Skin of body (tissue), 2 donors: ENCODE results near the gene LY9. TPM values are rescaled to one million over a fixed set of nuclear protein-coding genes. Genes with fewer than 3 reads are reported as not detected.

ENCODE experiments used
- DNase-seq: peaks from one replicate; lab custom pipeline; 2025; lab: John Stamatoyannopoulos, UW
- total RNA-seq: library from RNA; depleted of rRNA; stranded (reverse); fragments of >200 nt; gene quantifications from one replicate; pipeline ENCODE4 v1.2.3, GENCODE V29; 2014

The LY9 gene
- total RNA-seq, 1 donor from 2014 or later: 0.89 TPM

DNA sequence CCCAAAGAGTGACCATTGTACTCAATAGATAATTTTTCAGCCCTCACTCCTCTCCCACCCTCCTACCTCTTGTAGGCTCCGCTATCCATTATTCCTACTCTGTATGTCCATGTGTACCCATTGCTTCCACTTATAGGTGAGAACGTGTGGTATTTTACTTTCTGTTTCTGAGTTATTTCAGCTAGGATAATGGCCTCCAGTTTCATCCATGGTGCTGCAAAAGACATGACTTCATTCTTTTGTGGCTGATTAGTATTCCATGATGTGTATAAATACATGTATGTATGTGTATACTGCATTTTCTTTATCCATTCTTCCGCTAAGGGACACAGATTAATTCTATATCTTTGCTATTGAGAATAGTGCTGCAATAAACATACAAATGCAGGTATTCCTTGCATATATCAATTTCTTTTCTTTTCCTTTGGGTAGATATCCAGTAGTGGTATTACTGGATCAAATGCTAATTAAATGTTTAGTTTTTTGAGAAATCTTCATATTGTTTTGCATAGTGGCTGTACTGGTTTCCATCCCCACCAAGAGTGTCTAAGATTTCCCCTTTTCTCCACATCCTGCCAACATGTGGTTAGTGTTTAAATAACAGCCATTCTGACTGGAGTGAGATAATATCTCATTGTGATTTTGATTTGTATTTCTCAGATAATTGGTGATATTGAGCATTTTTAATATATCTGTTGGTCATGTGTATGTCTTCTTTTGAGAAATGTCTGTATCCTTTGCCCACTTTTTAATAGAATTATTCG, 4.9 kb downstream of the LY9 start:
- DNase-seq: no peak

DNA sequence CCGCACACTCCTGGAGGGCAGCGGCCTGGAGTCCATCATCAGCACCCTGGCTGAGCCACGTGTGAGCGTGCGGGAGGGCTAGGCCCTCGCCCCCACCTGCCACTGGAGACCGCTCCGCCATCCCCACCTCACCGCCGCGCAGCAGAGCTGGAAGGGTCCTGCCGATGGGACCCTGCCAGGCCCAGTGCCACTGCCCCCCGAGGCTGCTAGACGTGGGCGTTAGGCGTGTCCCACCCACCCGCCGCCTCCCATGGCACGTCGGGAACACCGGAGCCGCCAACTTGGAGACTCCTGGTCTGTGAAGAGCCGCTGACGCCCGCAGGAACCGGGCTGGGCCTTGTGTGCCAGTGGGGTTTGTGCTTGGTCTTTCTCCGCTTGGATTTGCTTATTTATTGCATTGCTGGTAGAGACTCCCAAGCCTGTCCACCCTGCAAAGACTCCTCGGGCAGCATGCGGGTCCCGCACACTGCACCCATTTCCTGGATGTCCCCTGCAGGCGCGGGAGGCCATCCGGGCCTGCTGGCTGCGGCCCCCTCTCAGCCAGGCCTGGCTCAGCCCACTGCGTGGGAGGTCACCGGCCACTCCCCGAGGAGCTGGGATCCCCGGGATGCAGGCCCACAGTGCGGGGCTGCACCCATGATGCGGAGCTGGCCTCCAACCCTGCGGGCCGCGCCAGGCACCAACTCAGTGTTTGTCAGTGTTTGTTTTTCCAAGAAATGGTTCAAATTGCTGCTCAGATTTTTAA, 6.0 kb downstream of the LY9 start:
- no peak for DNase-seq

DNA sequence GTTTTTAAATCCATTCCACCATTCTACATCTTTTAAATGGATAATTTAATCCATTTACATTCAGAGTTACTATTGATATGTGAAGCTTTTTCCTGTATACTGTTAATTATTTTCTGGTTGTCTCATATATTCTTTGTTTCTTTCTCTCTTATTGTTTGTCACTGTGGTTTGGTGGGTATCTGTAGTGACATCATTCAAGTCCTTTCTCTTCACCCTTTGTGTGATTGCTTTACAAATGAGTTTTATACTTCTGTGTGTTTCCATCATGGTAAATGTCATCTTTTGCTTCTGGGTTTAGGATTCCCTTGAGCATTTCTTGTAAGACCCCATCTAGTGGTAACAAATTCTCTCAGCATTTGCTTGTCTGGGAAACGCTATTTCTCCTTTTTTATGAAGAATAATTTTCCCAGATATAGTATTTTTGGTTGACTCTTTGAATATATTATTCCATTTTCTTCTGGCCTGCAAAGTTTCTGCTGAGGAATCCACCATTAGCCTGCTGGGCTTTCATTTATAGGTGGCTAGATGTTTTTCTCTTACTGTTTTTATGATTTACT, 10.2 kb downstream of the LY9 start:
- no peak for DNase-seq

DNA sequence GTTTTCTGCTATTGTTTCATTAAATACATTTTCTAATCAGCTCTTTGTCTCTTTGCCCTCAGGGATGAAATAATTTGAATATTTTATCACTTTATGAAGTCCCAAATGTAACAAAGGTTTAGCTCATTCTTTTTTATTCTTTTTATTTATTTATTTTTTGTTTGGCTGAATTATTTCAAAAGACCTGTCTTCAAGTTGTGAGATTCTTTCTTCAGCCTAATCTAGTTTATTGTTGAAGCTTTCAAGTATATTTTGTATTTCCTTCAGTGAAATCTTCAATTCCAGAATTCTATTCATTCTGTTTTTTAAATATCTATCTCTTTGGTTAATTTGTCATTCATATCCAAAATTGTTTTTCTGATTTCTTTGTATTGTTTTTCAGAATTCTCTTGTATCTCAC, 10.8 kb downstream of the LY9 start:
- no peak for DNase-seq

DNA sequence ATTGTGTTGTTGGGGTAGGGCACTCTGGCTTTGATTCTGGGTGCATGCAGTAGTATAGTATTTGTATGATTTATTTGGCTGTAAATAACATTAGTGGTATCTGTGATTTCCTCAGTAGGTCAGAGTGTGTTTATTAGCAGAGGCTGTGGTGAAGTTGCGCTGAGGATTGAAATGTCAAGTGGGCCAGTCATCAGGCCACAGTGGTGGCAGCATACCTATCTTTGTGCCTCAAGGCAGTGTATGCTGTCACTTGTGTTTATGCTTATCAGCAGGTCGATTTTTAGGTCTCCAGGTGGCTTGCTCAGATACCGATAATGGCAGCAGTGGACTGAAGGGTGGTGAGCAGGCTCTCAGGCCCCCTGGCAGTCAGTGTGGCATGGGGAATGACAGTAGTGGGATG, 11.3 kb downstream of the LY9 start:
- no peak for DNase-seq

DNA sequence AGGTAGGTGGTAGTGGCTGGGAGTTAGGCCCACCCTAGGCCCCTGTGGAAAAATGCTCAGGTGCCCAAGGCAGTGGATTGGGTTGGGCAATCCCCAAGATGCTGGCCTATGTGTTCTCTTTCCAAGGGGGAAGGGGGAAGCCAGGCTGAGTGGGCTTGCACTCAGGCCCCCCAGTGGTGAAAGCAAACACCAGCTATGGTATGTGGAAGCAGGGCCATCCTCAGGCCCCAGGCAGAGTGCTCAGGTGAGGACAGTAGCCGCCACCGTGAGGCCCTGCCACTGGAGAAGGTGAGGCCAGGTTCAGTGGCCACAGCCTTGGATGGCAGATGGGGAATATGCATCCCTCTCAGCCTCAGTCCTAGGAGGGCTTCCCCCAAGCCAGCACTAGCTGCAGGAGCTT, 11.8 kb downstream of the LY9 start:
- no peak for DNase-seq

DNA sequence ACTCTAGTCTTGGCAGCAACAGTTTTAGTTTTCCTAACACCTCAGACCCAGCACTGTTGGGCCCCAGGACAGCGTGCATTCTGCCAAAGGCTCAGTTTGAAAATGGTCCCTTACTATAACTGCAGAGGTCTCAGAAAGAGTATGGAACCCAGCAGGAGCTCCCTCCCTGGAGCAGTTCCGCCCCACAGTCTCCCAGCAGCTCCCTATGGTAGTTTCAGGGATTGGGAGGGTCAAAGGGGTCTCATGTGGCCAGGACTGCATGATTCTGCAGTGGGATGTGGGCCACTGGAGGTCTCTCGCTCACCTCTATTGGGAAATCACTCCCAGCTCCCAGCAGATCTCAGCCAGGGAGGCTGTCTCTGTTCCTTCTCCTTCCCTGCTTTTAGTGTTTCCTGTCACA, 12.3 kb downstream of the LY9 start:
- no peak for DNase-seq

DNA sequence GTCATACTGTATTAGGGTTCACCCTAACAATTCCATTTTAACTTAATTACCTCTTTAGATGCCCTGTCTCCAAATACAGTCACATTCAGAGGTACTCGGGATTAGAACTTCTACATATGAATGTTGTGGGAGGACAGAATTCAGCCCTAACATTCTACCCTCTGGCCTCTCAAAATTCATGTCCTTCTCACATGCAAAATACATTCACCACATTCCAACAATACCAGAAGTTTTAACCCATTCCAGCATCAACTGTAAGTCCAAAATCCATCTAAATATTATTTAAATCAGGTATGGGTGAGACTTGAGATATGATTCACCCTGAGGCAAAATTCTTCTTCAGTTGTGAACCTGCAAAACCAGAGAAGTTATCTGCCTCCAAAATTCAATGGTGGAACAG, 14.5 kb downstream of the LY9 start:
- no peak for DNase-seq

DNA sequence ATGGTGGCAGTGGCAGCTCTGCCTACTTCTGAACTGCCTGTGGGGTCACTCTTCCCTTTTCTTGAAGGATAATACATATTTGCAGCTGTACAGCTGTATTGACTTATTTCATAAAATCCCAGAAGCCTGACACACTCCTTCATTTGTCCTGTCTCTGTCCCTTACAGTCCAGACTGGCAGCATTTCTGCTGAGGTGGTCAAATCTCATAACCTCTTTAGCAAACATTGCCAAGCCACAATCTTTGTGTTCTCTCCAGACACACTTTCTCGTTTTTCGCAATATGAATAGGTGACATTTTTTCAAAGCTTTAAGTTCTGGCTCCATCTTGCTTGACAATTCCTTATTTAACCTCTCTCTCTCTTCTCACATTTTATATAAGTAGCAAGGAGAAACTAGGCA, 15.2 kb downstream of the LY9 start:
- no peak for DNase-seq

DNA sequence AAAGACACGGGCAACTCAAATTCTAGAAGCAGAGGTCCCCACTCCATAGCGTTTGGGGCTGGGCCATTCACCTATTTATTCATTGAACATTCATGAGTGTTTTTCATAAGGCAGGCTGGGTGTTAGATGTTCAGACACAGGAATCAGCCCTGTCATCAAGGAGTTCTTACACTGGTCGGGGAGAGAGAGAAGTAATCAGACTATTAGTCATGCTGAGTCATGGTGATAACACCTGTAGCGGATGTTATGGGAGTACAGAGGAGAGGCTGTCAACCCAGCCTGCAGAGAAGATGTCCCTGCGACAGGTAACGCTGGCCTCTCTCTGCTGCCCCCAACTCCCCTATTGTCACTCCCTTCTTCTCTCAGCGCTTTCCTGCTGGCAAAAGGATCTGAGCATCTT, 17.2 kb downstream of the LY9 start:
- DNase-seq: no peak

DNA sequence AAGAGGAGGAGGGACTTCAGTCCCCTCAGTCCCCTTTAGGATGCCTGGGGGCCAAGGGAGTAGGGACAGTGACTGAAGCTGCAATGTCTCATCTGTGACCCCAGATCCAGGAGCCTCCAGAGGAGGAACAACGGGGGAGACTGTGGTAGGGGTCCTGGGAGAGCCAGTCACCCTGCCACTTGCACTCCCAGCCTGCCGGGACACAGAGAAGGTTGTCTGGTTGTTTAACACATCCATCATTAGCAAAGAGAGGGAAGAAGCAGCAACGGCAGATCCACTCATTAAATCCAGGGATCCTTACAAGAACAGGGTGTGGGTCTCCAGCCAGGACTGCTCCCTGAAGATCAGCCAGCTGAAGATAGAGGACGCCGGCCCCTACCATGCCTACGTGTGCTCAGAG, 18.3 kb downstream of the LY9 start:
- DNase-seq: no peak

DNA sequence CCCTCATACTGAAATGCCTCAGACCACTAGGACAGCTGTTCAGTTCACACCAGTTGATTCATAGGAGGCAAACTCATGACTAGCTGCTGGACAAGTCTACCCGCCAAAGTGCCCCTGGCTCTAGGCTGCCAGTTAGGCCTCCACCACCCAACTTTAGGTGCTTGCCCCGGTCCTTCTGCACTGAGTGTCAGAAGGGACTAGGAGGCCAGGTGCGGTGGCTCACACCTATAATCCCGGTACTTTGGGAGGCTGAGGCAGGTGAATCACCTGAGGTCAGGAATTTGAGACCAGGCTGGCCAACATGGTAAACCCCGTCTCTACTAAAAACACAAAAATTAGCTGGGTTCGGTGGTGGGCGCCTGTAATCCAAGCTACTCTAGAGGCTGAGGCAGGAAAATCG, 18.9 kb downstream of the LY9 start:
- no peak for DNase-seq

DNA sequence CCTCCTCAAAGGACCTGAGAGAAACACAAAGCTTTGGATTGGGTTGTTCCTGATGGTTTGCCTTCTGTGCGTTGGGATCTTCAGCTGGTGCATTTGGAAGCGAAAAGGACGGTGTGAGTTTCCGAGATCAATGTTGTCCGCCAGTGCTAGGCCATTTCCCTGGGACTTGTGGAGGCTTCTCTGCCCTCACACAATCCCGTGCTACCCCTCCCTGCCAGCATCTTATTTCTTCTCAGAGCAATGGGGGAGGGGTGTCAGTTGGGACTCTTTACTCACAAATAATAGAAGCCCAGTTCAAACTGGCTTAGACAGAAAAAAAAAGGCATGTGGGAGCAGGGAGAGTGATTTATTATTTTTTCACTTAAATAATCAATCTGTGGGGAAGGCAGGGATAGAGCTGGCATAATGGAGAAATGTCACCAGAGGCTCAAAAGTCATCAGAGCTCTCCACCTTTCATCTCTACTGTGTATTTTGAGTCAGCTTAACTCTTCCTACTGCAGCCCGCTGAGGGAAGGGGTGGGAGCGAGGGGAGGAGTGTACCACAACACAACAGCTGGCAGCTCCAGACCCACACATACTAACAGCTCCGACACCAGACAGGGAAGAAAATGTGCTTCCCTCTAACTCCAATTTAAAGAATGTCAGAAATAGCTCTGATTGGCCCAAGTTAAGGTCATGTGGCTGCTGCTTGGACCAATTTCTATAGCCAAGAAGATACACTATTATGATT, 22.4 kb downstream of the LY9 start:
- no peak for DNase-seq

DNA sequence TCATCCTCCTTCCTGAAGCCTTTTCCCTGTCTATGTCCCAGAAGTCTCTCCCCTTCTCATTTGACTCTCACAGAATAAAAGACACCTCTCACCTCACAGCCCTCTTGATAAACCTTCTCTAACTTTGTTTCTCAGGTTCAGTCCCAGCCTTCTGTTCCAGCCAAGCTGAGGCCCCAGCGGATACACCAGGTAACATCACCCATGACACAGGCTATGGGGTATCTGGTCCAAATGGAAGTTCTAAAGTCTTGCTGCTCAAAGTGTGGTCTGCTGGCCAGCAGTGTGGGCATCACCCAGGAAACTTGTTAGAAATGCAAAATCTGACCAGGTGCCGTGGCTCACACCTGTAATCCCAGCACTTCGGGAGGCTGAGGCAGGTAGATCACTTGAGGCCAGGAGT, 23.2 kb downstream of the LY9 start:
- no peak for DNase-seq

DNA sequence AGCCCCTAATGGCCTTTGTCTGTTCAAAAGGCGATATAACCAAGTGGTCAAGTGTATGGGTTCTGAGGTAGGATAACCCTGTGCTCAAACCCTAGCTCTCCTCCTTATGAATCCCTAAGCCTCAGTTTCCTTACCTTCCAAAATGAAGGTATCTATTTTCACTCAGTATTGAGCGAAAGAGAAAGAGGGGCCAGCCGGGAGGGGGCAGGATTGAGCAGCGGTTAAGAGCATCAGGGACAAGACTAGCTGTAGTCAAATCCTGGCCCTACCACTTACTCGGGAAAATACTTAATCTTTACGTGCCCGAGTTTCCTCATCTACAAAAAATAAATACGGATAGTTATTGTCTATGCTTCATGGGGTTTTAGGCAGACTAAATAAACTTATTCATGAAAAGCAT, 25.7 kb downstream of the LY9 start:
- DNase-seq: no peak

DNA sequence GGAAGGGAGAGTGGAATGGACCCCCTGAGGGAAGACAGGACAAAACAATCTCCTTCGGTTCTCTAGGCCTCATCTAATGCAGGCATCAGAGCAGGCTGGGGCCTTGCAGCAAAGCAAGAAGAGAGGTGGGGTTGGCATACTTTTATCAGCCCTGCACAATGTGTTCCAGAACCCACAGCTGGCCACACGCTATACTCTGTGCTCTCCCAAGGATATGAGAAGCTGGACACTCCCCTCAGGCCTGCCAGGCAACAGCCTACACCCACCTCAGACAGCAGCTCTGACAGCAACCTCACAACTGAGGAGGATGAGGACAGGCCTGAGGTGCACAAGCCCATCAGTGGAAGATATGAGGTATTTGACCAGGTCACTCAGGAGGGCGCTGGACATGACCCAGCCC, 27.3 kb downstream of the LY9 start:
- no peak for DNase-seq

DNA sequence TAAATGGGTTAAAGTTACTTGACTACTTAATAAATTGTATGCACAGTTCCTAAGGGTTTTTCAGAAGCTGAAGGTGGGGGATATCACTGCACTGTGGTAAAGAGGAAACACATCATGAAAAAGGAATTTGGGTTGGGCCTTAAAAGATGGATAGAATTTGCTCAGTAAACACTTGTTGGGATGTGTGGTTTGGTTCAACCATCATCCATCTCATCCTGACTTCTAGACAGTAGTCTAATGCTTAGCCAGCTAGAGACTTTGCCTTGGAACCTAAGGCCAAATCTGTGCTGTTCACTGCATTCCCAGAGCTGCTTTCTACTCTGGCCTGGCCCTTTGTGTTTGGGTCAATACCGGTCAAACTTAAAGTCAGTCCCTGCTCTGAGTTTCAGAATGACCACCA, 30.6 kb downstream of the LY9 start:
- DNase-seq: no peak

DNA sequence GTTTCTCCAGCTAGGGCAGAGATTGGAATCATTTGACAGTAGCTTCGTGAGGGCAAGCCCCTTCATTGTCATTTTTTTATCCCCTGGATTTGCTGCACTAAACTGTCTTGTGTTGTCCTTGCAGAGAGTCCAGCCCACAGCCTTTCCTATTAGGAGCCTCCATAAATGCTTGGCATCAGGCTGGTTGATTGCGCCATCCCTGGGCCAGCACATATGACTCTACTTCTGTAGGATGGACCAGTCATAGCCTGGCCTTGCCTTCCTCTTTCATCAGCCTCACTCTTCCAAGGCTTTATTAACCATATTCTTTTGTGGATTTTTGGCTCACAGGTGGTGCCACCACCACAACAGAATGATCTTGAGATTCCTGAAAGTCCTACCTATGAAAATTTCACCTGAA, 31.4 kb downstream of the LY9 start:
- no peak for DNase-seq

DNA sequence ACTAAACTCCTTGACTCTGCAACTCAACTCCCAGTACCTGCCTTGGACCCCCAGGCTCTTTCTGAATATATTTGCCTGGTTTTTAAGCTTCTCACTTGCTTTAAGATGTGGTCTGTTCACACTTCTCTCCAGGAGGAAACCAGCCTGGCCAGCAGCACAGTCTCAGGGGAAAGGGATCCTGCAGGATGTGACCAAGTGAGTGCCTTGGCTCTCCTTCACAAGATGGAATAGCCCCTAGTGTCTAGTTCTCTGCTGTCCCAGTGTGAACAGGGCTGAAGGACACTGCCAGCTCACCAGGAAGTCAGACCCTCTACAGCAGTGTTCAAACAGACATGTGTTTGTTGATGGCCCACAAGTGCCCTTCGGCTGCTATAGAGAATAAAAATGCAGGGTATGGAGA, 33.8 kb downstream of the LY9 start:
- no peak for DNase-seq

DNA sequence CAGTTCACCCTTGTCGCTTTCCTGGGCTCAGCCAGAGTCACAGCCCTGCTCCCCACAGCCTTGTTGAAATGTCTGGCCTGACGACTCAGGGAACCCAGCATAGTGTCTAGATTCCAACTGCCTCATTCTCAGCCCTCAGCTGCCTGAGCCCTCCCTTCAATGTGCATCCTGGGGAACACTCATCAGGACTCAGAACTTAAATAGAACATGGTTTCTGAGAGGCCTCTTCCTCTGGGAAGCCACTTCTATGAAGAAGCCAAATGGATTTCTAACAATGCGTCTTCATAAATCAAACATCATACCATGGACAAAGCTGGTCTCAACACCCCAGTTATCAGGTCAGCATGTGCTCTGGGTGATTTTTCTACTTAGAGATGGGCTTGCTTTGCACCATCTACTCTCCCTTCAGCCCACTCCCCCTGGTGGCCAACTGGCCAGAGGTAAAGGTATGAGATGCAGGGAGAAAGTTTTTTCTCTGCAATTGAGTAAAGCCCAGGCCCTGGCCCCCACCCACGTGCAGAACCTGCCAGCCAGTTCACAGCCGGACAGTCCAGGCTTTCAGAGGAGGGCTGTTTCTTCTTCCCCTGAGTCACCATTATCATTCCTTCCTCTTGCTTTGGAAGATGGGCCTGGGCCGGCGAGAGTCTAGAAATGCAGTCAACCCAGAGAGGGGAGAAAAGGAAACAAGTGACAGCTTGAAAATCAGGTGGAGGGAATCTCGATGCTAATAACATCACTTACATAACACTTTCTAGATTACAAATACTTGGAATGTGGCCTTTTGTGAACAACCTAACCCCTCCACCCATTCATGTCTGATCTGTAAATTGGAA, 34.6 kb downstream of the LY9 start:
- no peak for DNase-seq

DNA sequence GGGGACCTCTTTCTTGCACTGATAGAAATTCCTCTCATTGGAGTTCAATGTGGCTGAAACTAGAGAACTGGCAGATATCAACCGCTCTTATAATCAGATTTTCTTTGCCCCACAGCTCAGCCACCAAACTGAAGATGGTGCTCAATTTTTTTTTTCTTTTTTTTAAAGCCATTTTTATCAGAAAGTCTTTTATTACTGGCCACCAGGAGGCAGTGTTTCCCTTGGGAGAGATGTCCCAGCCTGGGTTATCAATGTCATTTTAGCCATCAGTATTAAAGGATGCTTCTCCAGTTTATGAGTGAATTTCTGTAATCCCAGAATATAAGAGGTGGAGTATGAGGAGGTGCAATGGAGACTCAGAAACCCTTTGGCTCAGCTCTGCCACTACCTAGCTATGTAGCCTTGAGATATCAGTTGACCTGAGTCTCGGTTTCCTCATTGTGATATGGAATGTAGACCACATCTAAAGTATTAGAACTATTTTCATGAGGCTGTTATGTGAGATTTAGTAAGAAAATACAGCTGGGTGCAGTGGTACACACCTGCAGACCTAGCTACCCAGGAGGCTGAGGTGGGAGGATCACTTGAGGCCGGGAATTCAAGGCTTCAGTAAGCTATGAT, 39.1 kb downstream of the LY9 start:
- no peak for DNase-seq
